ENCODE measurements around the gene CUEDC1. TPM values are rescaled to one million over a fixed set of nuclear protein-coding genes. Genes with fewer than 3 reads are reported as not detected.

CUEDC1 gene
- total RNA-seq, 1 donor from 2014 or later: 34.1 TPM

Other genes with a start within 250 kb of the CUEDC1 start
- gene CCDC182, start 210.1 kb downstream of the CUEDC1 start, total RNA-seq: not detected
- 31.9 TPM for gene MRPS23, start 105.4 kb downstream of the CUEDC1 start, total RNA-seq
- 42.7 TPM for gene VEZF1, start 32.8 kb upstream of the CUEDC1 start, total RNA-seq
- 167 TPM for gene SRSF1, start 51.8 kb upstream of the CUEDC1 start, total RNA-seq
- 32.2 TPM for gene DYNLL2, start 128.0 kb upstream of the CUEDC1 start, total RNA-seq
- not detected for gene OR4D1, start 193.0 kb upstream of the CUEDC1 start, total RNA-seq
- not detected for gene OR4D2, start 211.6 kb upstream of the CUEDC1 start, total RNA-seq
- not detected for gene EPX, start 237.3 kb upstream of the CUEDC1 start, total RNA-seq